HL-60/S4 (cell line): ENCODE measurements around the gene FAM227A.
"Not testable (repeated sequence)": the region's sequence is repeated elsewhere in the genome, so short reads cannot be mapped to it uniquely, and the experiment has no call there.

Source experiments
- in situ Hi-C: fragments of 300-500 bp; cut with MboI; formaldehyde crosslinking; loops from 2 replicates; pipeline ENCODE4 v1.14.3; 2022; ENCODE audit warnings: low sequenced_read_pairs

The FAM227A gene

GRCh38 chr22:38674888-38675287 is 18.7 kb upstream of the FAM227A start:
- in situ Hi-C loops = no loop called here

DNA sequence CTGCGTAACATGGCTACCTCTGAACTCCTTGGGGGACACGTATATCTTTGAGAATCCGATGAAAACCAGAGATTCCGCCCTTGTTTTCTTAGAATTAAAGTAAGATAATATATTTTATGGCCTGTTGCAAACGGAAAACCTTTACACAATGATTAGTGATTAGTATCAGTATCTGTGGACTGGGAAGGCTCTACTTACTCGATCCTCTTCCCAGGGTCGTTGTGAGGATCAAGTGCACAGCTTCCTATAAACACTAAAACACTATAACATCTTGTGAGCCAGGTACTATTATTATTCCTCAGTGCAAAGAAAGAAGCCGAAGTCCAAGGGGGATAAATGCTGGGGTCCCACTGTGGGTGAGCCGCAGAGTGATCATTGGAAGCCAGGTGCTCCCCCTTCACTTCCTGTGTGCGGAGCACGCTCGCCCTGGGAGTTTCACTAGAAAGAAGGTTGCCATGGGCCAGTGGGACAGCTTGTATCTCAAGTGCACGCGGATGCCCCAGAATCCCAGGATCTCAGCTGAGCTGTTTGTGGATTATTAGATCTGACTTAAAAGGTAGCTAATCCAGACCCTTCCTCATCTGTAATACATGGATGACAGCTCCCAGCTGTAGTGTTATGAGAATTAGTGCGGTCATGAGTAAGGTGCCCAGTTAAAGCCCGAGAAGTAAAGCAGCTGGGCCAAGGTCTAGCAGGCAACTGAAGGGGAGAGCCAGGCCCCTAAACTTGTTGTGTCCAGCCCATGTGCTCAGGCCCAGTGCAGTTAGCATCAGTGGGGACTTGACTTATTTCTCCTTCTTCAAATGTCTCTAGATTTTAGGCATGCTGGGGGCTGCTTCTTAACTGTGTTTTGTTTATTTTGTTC is 1.1 kb upstream of the FAM227A start:
- in situ Hi-C loops = no loop called here

DNA sequence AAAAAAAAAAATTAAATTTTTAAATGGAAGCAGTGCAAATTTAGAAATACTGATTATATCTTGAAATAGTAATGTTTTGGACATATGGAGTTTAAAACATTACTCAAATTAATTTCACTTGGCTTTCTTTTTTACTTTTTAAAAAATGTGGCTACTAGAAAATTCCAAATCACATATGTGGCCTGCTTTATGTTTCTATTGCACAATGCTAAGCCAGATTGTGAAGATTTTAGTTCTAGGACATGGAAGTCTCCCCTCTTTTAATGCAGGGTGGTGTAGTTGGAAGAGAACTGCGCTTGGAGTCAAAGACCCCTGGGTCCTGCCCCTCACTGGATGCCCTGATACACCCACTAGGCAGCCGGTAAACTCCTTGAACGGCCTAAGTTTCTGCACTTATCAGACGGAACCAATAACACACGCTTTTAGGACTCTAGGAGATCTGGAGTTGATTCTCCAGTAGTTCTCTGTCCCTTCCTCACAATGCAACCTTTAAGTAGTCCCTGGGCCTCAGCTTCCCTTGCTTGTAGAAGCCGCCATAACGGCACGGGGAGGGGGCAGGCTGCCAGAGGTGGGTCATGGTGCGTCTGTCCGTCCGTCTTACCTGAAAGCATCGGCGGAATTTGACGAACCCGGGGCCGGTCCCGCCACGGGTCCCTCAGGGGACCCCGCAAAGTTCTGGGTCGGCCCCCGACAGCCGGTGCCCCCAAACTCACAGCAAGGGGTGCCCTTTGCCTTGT is 505 bp downstream of the FAM227A start:
- in situ Hi-C loops = no loop called here

DNA sequence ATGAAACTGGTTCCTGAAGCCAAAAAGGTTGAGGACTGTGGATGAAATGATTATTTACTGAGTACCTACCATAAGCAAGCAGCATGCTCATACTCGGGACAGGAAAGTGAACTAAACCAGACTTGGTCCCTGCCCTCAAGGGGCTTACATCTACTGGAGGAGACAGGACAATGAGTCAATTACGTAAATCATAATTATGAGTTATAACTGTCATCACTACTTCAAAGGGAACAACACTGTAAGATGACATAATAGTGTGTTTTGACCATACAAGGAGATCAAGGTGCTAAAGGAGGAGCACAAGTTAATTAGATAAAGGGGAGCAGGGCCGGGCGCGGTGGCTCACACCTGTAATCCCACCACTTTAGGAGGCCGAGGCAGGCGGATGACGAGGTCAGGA is 2.5 kb downstream of the FAM227A start:
- in situ Hi-C loops = no loop called here

DNA sequence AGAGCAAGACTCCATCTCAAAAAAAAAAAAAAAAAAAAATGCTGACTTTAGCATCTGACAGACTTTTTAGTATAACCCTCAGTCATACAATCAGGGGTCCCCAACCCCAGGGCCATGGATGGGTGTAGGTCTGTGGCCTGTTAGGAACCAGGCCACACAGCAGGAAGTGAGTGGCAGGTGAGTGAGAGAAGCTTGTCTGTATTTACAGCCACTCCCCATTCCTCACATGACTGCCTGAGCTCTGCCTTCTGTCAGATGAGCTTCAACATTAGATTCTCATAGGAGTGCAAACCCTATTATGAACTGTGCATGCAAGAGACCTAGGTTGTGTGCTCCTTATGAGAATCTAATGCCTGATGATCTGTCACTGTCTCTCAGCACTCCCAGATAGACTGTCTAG is 3.3 kb downstream of the FAM227A start:
- in situ Hi-C loops = no loop called here

GRCh38 chr22:38649841-38650522 is 6.2 kb downstream of the FAM227A start:
- in situ Hi-C loops = no loop called here

GRCh38 chr22:38645430-38645829 is 10.8 kb downstream of the FAM227A start:
- in situ Hi-C loops = no loop called here

- in situ Hi-C loops = not testable (repeated sequence)
These were observed 11.9 kb downstream of the FAM227A start for GRCh38 chr22:38644245-38644644.

DNA sequence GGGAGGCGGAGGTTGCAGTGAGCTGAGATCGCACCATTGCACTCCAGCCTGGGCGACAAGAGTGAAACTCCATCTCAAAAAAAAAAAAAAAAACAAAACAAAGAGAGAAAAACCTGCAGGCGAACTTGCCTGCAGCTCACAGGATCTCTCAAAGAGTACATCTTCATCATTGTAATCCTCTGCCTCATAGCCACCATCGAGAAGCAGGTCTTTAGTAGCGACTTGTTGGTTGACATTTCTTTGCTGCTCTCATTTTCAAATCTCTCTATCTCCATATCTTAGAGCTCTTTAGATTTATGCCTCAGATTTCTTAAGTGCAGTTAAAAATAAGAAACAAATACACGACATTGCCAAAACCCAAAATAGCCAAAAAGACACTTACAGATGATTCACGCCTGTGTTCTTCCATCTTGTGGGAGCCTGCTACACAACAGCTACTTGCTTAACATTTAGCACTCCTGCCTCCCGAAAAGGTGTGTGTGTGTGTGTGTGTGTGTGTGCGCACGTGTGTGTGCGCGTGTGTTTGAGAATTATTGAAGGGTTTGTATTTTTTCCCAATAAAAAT is 14.6 kb downstream of the FAM227A start:
- in situ Hi-C loops = no loop called here

DNA sequence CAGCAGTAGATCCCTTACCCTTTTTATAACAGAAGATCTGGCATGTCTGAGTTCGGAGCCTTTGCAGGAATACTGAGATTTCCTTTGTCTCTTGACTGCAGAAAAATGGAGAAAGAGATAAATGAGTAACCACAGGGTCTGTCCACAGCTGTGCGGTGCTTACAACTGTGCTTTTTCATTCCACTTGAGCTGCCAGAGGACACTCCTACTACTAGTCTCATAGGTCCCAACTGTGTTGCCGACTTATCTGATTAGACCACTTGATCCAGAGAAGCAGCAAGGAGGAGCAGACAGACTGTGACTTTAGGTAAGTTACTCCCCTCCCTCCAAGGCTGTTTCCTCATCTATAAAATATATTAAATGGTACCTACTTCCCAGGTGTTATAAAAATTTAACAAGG is 17.5 kb downstream of the FAM227A start:
- in situ Hi-C loops = no loop called here

DNA sequence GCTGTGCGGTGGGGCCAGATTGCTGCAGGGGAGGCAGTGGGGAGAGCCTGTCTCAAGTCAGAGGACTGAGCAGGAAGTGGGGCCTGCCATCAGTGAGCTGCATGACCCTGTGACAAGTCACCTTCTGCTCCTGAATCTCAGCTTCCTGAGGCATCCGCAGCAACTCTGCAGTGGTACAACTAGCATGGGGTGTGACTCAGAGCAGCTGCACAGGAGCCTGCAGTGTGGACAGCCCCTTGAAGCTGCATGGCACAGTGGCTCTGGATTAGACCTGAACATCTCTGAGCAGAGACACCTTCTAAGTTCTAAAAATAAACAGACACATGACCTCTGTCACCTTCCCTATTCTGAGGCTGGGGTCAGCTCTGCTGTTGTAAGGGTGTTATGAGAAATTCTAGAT is 18.0 kb downstream of the FAM227A start:
- in situ Hi-C loops = no loop called here

- in situ Hi-C loops = no loop called here
These were observed 23.7 kb downstream of the FAM227A start for GRCh38 chr22:38632528-38632927.

DNA sequence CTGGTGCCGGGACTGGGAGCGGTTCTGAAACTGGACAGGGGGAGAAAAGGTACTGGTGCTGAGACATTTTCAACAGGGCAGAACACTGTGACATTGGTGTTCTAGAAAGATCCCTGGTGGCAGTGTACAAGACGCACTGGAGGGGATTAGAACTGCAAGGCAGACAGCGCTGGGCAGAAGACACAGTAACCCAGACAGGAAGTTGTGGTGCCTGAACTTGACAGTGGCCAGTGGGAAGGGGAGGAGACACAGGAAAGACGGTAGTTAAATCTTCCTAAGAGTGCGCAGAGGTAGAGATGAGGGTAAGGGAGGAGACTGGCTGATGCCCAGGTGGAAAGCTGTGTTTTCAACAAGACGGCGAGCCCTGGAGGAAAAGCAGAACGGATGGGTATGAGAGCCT is 24.5 kb downstream of the FAM227A start:
- in situ Hi-C loops = no loop called here

GRCh38 chr22:38629108-38629507 is 27.1 kb downstream of the FAM227A start:
- in situ Hi-C loops = no loop called here

GRCh38 chr22:38628444-38628843 is 27.7 kb downstream of the FAM227A start:
- in situ Hi-C loops = no loop called here

DNA sequence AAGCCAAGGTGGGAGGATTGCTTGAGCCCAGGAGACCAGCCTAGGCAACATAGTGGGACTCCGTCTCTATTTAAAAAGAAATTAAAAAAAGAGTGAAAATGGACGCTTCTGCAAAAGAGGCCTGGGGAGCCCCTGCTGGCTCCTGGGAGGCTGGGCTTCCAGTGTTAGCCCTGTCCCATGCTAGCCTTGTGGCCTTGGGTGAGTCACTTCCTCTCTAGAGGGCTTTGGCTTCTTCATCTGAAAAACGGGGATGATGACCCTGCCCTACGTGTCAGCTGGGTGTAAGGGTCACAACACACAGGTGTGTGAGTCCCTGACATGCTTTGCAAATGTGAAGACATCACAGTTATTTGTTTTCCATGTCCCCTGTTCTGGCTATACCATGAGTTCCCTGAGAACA is 32.8 kb downstream of the FAM227A start:
- in situ Hi-C loops = no loop called here

GRCh38 chr22:38618682-38619081 is 37.5 kb downstream of the FAM227A start:
- in situ Hi-C loops = no loop called here

- in situ Hi-C loops = no loop called here
These were observed 37.9 kb downstream of the FAM227A start for GRCh38 chr22:38618258-38618657.

GRCh38 chr22:38615064-38615405 is 41.2 kb downstream of the FAM227A start:
- in situ Hi-C loops = not testable (repeated sequence)

DNA sequence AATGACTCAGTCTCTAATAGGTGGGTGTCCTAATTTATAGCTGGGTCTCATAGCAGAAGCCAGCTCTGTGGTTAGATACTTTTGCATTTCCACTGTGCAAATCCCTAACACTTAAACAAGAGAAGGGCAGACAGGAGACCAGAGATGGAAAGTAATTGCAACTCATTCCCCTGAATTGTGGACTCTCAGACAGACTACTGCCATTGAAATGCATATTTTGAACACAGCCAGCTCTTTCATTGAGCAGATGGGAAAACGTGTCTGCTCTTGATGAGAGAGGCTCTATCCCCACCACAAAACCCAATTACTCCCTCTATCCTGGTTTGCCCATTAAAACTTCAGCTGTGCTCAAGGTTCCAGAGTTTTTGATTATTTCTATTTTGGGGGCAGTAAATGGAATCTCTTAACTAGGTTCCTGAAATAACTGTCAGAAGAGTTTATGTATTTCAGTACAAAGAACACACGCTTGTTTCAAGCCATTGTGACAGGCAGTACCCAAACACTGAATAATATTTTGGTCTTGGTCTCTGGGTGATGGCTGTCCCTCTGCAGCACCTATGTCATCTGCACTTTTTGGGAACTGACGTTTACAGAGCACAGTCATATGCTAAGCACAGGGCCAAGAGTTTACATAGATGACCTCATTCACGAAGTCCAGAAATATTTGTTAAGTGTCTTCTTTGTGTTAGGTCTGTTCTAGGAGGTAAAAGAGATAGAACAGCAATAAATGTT is 41.7 kb downstream of the FAM227A start:
- in situ Hi-C loops = no loop called here

GRCh38 chr22:38613588-38613987 is 42.6 kb downstream of the FAM227A start:
- in situ Hi-C loops = no loop called here
